WTC11 (cell line): ENCODE results near the gene RIMBP2. TPM values are rescaled to one million over a fixed set of nuclear protein-coding genes. Genes with fewer than 3 reads are reported as not detected.

Experiments used
- ATAC-seq: fragments of 200-7000 bp; cut with Tn5 transposase; 2 replicates; pipeline ENCODE4 v1.10.0; 2021; ENCODE audit warnings: mild to moderate bottlenecking, moderate library complexity
- CTCF ChIA-PET: fragments of 300-600 bp; sonication (Branson Sonifier 250); formaldehyde crosslinking; loops from one replicate; lab custom pipeline; 2021; ENCODE audit warnings: antibody characterized with exemption; lab: Charles Lee
- POLR2A ChIA-PET: fragments of 350-600 bp; sonication (Branson Sonifier 250); formaldehyde crosslinking; loops from one replicate; lab custom pipeline; 2021; ENCODE audit warnings: antibody characterized with exemption; lab: Charles Lee
- DNase-seq: peaks from one replicate; pipeline ENCODE4 v3.0.0; 2021; ENCODE audit warnings: low spot score
- H3K27ac Mint-ChIP-seq: 2 replicates; pipeline ENCODE4 v1.8.0; 2021; ENCODE audit warnings: mixed read lengths
- H3K27me3 Mint-ChIP-seq: 2 replicates; pipeline ENCODE4 v1.8.0; 2021; ENCODE audit warnings: low read depth, mild to moderate bottlenecking, moderate library complexity, mixed read lengths
- H3K36me3 Mint-ChIP-seq: 2 replicates; pipeline ENCODE4 v1.8.0; 2021; ENCODE audit warnings: mixed read lengths
- H3K4me1 Mint-ChIP-seq: 2 replicates; pipeline ENCODE4 v1.8.0; 2022; ENCODE audit warnings: mixed read lengths
- H3K4me3 Mint-ChIP-seq: 2 replicates; pipeline ENCODE4 v1.8.0; 2021; ENCODE audit warnings: mild to moderate bottlenecking, moderate library complexity, mixed read lengths
- H3K9me3 Mint-ChIP-seq: 2 replicates; pipeline ENCODE4 v1.8.0; 2021; ENCODE audit warnings: mixed read lengths
- ATF1 ChIP-seq: sonication (generic); formaldehyde crosslinking; IDR thresholded peaks from 2 replicates; pipeline ENCODE4 v1.8.1; 2023; ENCODE audit warnings: mild to moderate bottlenecking, moderate library complexity, missing genetic modification reagents
- CDX4 ChIP-seq: fragments of 250-450 bp; sonication (Bioruptor Pico); IDR thresholded peaks from 2 replicates; pipeline ENCODE4 v1.9.0; 2021; ENCODE audit warnings: moderate library complexity, mild to moderate bottlenecking, inconsistent platforms, borderline replicate concordance
- CTCF ChIP-seq: fragments of 200-600 bp; IDR thresholded peaks from 2 replicates; pipeline ENCODE4 v1.8.0; 2022; ENCODE audit warnings: antibody characterized with exemption
- FOXJ3 ChIP-seq: sonication (generic); formaldehyde crosslinking; IDR thresholded peaks from 2 replicates; pipeline ENCODE4 v1.9.0; 2021; ENCODE audit warnings: missing genetic modification reagents, mild to moderate bottlenecking, borderline replicate concordance
- GRHL2 ChIP-seq: fragments of 250-450 bp; sonication (Bioruptor Pico); IDR thresholded peaks from 2 replicates; pipeline ENCODE4 v1.8.0; 2022; ENCODE audit warnings: mild to moderate bottlenecking, moderate library complexity; ENCODE audit not compliant: insufficient replicate concordance, severe bottlenecking
- MXD4 ChIP-seq: fragments of 250-450 bp; sonication (Bioruptor Pico); IDR thresholded peaks from 2 replicates; pipeline ENCODE4 v1.8.0; 2021; ENCODE audit warnings: mild to moderate bottlenecking, moderate library complexity, borderline replicate concordance
- NFE2L1 ChIP-seq: sonication (generic); formaldehyde crosslinking; IDR thresholded peaks from 2 replicates; pipeline ENCODE4 v1.8.1; 2023; ENCODE audit warnings: missing genetic modification reagents
- NR2C2 ChIP-seq: sonication (generic); formaldehyde crosslinking; IDR thresholded peaks from 2 replicates; pipeline ENCODE4 v1.8.0; 2022; ENCODE audit warnings: mild to moderate bottlenecking, missing genetic modification reagents
- PREB ChIP-seq: sonication (generic); formaldehyde crosslinking; IDR thresholded peaks from 2 replicates; pipeline ENCODE4 v1.8.1; 2022; ENCODE audit warnings: mild to moderate bottlenecking, missing genetic modification reagents, moderate library complexity, borderline replicate concordance
- RORB ChIP-seq: fragments of 250-450 bp; sonication (Bioruptor Pico); IDR thresholded peaks from 2 replicates; pipeline ENCODE4 v1.9.0; 2021; ENCODE audit warnings: mild to moderate bottlenecking
- ZNF138 ChIP-seq: sonication (generic); formaldehyde crosslinking; conservative IDR thresholded peaks from 2 replicates; pipeline ENCODE4 v1.8.1; 2022; ENCODE audit warnings: mild to moderate bottlenecking, moderate library complexity, missing genetic modification reagents
- ZNF219 ChIP-seq: sonication (generic); formaldehyde crosslinking; IDR thresholded peaks from 2 replicates; pipeline ENCODE4 v1.8.0; 2023; ENCODE audit warnings: missing genetic modification reagents, mild to moderate bottlenecking, borderline replicate concordance
- ZNF281 ChIP-seq: sonication (generic); formaldehyde crosslinking; IDR thresholded peaks from 2 replicates; pipeline ENCODE4 v1.8.0; 2023; ENCODE audit warnings: mild to moderate bottlenecking, missing genetic modification reagents
- ZNF425 ChIP-seq: fragments of 250-450 bp; sonication (Bioruptor Pico); conservative IDR thresholded peaks from 2 replicates; pipeline ENCODE4 v1.9.0; 2021; ENCODE audit warnings: mild to moderate bottlenecking
- ZNF512 ChIP-seq: sonication (generic); formaldehyde crosslinking; IDR thresholded peaks from 2 replicates; pipeline ENCODE4 v1.8.1; 2022; ENCODE audit warnings: missing genetic modification reagents, borderline replicate concordance
- total RNA-seq: library from RNA; stranded (reverse); gene quantifications from 3 replicates; pipeline ENCODE4 v1.2.3, GENCODE V29; 2021

RIMBP2 gene
- total RNA-seq, 1 experiment from 2014 or later = 2.6 TPM

- TF ChIP-seq ZNF512 (CRISPR knock-in tag) = no peak
- no peak for TF ChIP-seq FOXJ3 (CRISPR knock-in tag)
- TF ChIP-seq ZNF281 (CRISPR knock-in tag) = no peak
- TF ChIP-seq ATF1 = no peak
- TF ChIP-seq ZNF425 = no peak
- no peak for TF ChIP-seq GRHL2 (CRISPR knock-in tag)
- no peak for TF ChIP-seq ZNF219 (CRISPR knock-in tag)
- no peak for TF ChIP-seq RORB
Measured at GRCh38 chr12:130482448-130482847, 233.7 kb downstream of the RIMBP2 start (continued).

GRCh38 chr12:130481392-130481879, 234.7 kb downstream of the RIMBP2 start:
- CTCF ChIA-PET = interaction anchor here (1.3 kb wide), 1 partner anchor 9 kb away, joined by 4 read pairs; no protein-coding TSS in a partner anchor
- no peak for ATAC-seq
- H3K27me3 Mint-ChIP-seq = no peaks in the 10 kb centered on the region

More at GRCh38 chr12:130481392-130481879, 234.7 kb downstream of the RIMBP2 start:
- POLR2A ChIA-PET = no interaction called here
- no peaks in the 10 kb centered on the region for H3K36me3 Mint-ChIP-seq
- DNase-seq = no peak
- H3K4me1 Mint-ChIP-seq = peaks cover 18% of the 10 kb centered on the region
- TF ChIP-seq MXD4 (CRISPR knock-in tag) (no peak), CTCF (no peak), ZNF138 (CRISPR knock-in tag) (no peak), NFE2L1 (CRISPR knock-in tag) (no peak), CDX4 (CRISPR knock-in tag) (no peak), PREB (CRISPR knock-in tag) (no peak), NR2C2 (CRISPR knock-in tag) (no peak)
- TF ChIP-seq, all 79 proteins: peak for 0
- no peak overlapping the region for H3K27ac Mint-ChIP-seq
- H3K9me3 Mint-ChIP-seq = no peaks in the 10 kb centered on the region
- H3K4me3 Mint-ChIP-seq = no peak overlapping the region
